Activated CD4-positive, alpha-beta T cell treated with anti-CD3 and anti-CD28 coated beads for 24 hours (primary cell): ENCODE data around the gene CACNA1I.
"Not testable (repeated sequence)": the region's sequence is repeated elsewhere in the genome, so short reads cannot be mapped to it uniquely, and the experiment has no call there.

Experiments
- DNase-seq, 2 donors: peaks; one replicate each; pipeline ENCODE4 v3.0.0-alpha.2; 2020; ENCODE audit warnings: low read depth in 2 of 2

Gene CACNA1I

DNA sequence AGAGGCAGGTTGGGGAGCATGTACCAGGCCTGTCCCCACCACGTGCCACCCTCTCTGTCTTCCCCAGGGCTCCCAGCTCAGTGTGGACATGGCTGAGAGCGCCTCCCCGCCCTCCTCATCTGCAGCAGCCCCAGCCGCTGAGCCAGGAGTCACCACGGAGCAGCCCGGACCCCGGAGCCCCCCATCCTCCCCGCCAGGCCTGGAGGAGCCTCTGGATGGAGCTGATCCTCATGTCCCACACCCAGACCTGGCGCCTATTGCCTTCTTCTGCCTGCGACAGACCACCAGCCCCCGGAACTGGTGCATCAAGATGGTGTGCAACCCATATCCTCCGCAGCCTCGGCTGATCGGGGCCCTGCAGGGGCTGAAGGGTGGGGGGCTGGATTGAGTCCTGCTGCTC is at the start of gene CACNA1I:
TSS of gene CACNA1I (plus strand) at position 89 of the 400 bp plus-strand sequence. CDS start at position 89, 0 bp downstream.
- no peak for DNase-seq

DNA sequence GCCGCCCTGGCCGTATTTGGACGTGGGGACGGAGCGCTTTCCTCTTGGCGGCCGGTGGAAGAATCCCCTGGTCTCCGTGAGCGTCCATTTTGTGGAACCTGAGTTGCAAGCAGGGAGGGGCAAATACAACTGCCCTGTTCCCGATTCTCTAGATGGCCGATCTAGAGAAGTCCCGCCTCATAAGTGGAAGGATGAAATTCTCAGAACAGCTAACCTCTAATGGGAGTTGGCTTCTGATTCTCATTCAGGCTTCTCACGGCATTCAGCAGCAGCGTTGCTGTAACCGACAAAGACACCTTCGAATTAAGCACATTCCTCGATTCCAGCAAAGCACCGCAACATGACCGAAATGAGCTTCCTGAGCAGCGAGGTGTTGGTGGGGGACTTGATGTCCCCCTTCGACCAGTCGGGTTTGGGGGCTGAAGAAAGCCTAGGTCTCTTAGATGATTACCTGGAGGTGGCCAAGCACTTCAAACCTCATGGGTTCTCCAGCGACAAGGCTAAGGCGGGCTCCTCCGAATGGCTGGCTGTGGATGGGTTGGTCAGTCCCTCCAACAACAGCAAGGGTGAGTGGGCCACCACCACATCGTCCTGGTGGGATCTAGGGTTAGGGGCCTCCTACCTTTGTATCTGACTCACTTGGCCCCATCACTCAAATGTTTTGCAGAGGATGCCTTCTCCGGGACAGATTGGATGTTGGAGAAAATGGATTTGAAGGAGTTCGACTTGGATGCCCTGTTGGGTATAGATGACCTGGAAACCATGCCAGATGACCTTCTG is 49.3 kb upstream of the CACNA1I start:
- not testable (repeated sequence) for DNase-seq

- DNase-seq, result not testable (repeated sequence)
Observed at GRCh38 chr22:39522091-39522490, 48.5 kb upstream of the CACNA1I start.

GRCh38 chr22:39522567-39523300 is 47.8 kb upstream of the CACNA1I start:
- DNase-seq, result no peak

DNA sequence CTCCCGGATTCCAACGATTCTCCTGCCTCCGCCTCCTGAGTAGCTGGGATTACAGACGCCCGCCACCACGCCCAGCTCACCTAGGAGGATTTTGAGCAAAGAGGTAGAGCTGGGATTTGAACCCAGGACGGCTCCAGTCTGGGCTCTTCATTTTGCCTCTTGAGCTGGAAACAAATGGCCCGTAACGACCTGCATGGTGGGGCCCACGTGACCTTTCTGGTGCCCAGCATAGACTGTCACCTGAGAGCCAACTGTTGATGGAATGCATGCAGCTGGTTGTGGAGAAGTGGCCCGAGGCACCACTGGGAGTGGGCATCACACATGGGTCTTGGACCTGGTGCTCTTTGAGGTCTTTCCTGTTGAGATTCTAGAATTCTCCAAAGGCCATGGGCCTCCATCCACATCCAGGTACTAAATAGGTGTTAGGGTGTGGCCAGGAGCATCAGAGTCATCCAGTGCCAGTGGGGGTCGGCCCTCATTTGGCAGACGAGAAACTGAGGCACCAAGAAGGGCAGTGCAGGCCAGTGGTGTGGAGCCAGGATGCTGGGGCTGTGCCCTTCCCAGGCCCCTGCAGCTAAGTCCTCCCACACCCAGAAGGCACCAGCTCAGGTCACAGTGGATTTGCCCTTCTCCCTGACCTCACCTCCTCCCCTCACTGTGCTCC is 46.3 kb upstream of the CACNA1I start:
- DNase-seq, result no peak

GRCh38 chr22:39524753-39525657 is 45.5 kb upstream of the CACNA1I start:
- no peak for DNase-seq

DNA sequence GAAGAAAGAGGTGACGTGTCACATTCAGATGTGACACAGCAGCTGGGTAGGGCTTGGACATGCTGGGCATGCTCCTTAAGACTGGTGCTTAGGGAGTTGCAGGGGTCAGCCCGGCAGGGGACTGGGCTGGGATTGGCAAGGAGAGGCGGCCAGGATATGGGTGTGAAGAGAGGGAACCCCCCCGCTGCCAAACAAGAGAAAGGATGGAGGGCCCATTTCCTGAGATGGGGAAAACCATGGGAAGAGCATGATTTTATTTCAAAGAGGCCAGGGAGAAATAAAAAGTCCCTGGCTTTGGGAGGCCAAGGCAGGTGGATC is 44.9 kb upstream of the CACNA1I start:
- no peak for DNase-seq

DNA sequence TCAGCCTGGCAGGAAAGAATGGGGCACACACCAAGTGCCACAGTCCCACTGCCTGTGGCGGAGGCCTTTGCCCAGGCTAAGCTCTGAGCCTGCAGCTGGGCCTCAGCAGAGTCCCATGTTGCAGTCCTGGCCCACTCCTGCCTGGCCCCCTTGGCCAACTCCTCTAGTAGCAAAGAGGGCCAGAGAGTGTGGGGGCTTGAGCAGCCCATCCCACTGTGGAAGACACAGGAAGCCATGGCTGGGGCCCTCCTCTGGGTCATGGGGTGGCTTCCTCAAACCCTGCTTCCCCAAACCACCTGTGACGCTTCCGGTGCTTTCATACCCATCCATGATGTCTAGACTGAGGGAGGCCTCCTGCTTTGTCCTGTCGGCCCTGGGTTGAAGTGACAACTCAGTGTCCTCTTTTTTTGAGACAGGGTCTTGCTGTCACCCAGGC is 43.8 kb upstream of the CACNA1I start:
- DNase-seq, result no peak

GRCh38 chr22:39527481-39527961 is 43.0 kb upstream of the CACNA1I start:
- no peak for DNase-seq

DNA sequence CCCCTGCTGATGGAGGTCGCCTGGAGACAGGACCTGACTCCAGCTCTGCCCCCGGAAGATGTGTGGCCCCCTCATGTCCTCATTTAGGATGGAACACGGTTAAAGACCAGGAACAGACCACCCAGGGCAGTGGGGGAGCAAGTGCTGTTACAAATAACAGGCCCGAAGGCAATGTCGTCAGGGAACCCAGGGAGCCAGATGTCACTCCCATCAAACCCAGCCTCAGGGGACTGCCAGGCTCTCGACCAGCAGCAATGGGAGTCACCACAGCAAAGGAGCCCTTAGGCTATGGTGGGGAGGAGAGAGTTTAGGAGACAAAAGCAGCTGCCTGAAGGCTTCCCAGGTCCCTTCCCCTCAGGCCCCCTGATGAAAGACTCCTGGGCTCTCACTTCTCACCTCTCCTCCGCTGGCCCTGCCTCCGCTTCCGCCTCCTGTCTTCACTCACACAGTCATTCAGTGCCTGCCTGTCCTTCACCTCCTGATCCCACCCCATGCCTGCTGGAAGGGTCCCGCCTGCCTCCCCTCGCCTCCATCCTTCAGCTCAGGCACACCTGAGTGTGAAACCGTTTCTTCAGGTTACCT is 42.4 kb upstream of the CACNA1I start:
- DNase-seq, result no peak

DNA sequence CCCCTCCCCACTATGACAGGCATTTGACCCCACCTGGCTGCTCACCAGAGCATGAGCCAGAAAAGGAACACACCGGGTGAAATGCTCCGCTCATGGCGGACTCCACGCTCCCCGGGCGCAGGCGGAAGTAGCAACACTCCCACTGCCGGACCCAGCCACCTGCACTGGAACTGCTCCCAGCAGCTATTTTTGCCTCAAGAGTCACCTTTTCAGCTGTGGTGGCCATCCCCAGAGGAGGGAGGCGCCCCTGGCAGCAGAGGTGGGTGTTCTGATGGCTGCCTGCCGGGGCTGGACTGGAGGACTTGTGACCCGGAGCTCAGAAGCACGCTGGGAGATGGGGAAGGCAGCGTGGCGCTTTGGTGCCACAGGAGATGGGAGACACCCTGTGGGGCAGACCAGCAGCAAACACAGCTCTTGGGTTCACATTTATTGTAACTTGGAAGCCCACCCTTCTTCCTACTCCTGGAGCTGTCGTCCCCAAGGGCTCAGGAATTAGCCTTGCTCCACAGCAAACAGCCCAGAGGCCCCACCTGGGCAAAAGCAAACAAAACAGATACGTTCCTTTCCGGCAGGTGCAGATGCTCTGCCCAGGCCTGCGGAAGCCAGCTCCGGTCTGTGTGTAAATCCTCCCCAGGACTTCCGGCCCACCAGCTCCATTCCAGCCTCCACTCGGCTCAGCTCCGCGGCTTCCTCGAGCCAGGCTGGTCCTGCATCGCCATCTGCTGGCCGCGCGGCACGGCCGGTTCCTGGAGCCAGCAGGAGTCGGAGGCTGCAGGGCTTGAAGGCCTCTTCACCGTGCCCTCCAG is 41.7 kb upstream of the CACNA1I start:
- peak; percentile 86 to 88 for DNase-seq

GRCh38 chr22:39529487-39529851 is 41.1 kb upstream of the CACNA1I start:
- DNase-seq, result no peak

GRCh38 chr22:39530116-39530515 is 40.4 kb upstream of the CACNA1I start:
- DNase-seq, result no peak

DNA sequence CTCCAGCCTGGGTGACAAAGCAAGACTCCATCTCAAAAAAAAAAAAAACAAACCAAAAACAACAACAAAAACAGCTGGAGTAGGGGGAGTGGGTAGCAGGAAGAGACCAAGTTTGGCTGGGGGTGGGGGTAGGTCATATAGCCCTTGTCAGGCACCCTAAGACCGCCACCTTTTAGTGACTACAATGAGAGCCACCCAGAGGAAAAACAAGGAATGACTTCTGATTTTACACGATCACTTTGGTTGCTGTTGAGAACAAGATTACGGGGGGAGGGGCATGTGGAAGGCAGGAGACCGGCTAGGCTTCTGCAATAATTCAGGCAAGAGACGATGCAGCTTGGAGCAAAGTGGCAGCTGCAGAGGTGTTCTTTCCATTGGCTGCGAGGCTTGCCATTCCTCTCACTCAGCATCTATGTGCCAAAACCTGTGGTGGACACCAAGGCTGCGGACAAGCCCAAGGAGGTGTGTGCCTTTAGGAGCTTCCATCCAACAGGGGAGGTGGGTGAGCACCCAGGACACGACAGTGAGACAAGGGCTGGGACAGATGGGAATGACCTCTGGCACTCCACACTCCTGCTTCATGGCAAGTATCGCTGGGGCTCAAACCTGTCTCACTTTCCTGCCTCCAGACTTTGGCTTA is 39.7 kb upstream of the CACNA1I start:
- DNase-seq, result no peak

DNA sequence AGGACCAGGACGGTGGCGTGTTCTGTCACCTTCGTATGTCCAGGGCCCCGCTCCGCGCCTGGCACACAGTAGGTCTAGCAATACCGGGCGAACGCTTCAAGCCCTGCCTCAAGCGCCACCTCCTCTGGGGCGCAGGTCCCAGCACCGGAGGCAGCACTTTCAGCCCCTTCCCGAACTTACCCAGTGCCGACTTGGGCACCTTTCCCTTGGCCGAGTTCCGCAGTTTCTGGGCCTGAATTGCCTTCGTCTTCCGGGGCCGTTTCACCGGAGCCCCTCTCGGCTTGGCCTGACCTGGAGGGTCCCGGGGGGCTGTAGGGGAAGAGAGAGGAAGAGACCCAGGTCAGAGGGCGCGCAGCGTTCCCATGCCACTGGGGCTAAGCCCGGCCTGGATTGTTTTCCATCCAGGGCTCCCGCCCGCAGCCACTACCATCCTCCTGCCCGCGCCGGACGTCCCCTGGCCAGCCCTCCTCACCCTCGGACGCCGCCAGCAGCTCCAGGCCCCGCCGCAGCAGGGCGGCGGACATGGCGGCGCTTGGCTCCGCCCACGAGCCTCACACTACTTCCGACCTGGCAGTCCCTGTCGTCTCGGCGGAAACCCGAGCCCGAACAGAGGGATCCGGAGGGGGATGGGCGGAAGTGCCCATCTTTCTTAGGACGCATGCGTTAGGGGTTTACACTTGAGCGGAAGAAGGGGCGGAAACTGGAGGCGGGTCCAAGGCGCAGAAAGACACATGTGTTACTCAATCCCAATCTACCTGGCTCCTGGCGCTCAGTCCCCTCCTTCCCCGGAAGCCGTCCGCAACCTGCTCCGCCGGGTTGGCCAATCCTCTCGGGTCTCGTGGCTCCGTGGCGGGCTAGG is 38.1 kb upstream of the CACNA1I start, which contains the start of gene RPS19BP1:
TSS of gene RPS19BP1 (minus strand) at position 534 of the 859 bp plus-strand sequence. CDS start at position 524, 10 bp downstream.
- peak; percentile 99 for DNase-seq

DNA sequence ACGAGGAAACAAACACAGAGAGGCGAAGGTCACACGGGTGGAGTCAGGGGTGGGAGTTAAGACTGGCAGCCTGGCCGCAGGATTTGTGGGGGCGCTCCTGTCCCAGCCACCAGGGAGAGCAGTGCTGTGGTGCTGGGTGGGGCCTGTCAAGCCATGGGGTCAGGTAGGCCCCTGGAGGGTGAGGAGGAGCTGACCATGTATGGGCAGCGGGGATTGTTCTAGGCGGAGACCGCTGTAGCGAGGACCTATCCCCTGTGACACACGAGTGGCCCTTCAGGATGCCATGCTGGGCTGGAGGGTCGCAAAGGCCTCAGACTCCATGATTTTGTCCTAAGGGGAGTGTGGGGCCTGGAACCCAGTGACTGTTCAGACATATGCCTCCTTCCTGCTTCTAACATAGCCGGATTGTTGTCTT is 36.5 kb upstream of the CACNA1I start:
- DNase-seq, result no peak

DNA sequence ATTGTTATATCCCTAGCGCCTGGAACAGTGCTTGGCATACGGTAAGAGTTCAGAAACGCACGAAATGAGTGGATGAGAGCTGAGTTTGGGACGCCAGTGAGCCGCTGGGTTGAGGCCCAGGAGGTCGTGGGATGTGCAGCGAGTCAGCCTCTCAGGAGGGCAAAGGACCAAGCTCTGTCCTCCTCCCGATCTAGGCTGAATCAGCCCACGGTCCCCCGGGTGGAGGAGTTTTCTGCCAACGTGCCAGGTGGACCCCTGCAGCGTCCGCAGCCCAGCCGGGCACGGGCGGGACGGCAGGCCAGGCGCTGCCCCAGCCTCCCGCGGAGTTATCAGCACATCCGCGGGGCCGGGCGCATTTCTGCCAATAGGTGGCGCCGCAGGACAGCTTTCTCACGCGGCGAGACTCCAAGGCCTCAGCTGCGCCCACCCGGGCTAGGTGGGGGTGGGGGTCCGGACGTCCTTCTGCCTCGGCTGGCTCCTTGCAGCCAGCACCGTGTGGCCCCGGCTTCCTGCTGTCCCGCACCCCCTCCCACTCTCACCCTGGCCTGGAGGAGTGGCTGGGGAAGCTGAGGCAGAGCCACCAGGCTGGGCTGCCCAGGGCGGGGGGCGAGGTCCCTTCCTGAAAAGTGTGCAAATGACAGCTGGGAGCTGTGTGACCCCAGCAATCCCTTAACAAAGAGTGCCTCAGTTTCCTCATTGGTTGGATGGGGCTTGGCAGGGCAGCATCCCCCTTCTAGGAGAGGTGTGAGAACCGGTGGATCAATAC is 35.8 kb upstream of the CACNA1I start:
- DNase-seq, result peak; percentile 71 to 82

DNA sequence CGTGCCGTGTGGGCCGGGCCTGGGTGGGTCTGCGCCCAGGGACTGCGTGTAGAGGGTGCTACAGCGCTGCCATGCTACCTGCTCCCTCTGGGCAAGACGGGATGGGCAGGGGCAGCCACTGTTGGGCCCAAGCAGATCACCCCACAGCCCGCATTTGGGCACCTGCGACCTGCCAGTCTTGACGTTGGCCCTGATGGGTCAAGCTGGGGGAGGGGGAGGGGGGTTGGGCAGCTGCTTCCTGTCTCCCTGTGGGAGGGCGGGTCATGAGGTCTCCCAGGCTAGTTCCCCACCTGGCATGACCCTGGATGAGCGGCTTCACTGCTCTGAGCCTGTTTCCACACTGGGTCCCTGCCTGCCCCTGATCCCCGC is 35.2 kb upstream of the CACNA1I start:
- DNase-seq, result no peak
